Hepatocyte (in vitro differentiated cells): ENCODE results near the gene RNF166. TPM values are rescaled to one million over a fixed set of nuclear protein-coding genes. Genes with fewer than 3 reads are reported as not detected.

Experiments used
- DNase-seq: peaks from one replicate; pipeline ENCODE4 v3.0.0-alpha.2; 2016; ENCODE audit warnings: low spot score
- H2AFZ ChIP-seq: fragments of 200-600 bp; sonication (generic); 2 replicates; pipeline ENCODE4 v1.6.0; 2016; ENCODE audit warnings: antibody characterized with exemption, mild to moderate bottlenecking
- H3K27ac ChIP-seq: fragments of 200-600 bp; sonication (generic); 2 replicates; pipeline ENCODE4 v1.5.1; 2016; ENCODE audit warnings: mild to moderate bottlenecking
- H3K27me3 ChIP-seq: fragments of 200-600 bp; sonication (generic); 2 replicates; pipeline ENCODE4 v1.6.1; 2016
- H3K36me3 ChIP-seq: fragments of 200-600 bp; sonication (generic); replicated peaks from 2 replicates; pipeline ENCODE4 v1.5.1; 2016; ENCODE audit warnings: low read depth; ENCODE audit not compliant: insufficient read depth
- H3K4me1 ChIP-seq: fragments of 200-600 bp; sonication (generic); 2 replicates; pipeline ENCODE4 v1.5.1; 2016; ENCODE audit warnings: mild to moderate bottlenecking, moderate library complexity; ENCODE audit not compliant: insufficient read depth
- H3K4me2 ChIP-seq: fragments of 200-600 bp; sonication (generic); 2 replicates; pipeline ENCODE4 v1.6.0; 2016
- H3K4me3 ChIP-seq: fragments of 200-600 bp; sonication (generic); 2 replicates; pipeline ENCODE4 v1.5.1; 2016; ENCODE audit warnings: mild to moderate bottlenecking
- H3K79me2 ChIP-seq: fragments of 200-600 bp; sonication (generic); 2 replicates; pipeline ENCODE4 v1.6.0; 2017; ENCODE audit warnings: mild to moderate bottlenecking
- H3K9me2 ChIP-seq: fragments of 200-600 bp; sonication (generic); replicated peaks from 2 replicates; pipeline ENCODE4 v1.6.0; 2017; ENCODE audit warnings: mild to moderate bottlenecking; ENCODE audit not compliant: insufficient read depth
- H3K9me3 ChIP-seq: fragments of 200-600 bp; sonication (generic); 2 replicates; pipeline ENCODE4 v1.5.1; 2016; ENCODE audit warnings: low read depth, mild to moderate bottlenecking
- H4K20me1 ChIP-seq: fragments of 200-600 bp; sonication (generic); 2 replicates; pipeline ENCODE4 v1.6.0; 2016; ENCODE audit warnings: mild to moderate bottlenecking; ENCODE audit not compliant: insufficient read depth, poor library complexity, severe bottlenecking
- EZH2 ChIP-seq: fragments of 200-600 bp; sonication (generic); IDR thresholded peaks from 2 replicates; pipeline ENCODE4 v1.6.1; 2016; ENCODE audit warnings: antibody characterized with exemption, mild to moderate bottlenecking, borderline replicate concordance
- EZH2phosphoT487 ChIP-seq: fragments of 200-600 bp; sonication (generic); IDR thresholded peaks from one replicate; pipeline ENCODE4 v1.6.1; 2018; ENCODE audit warnings: antibody characterized with exemption, mild to moderate bottlenecking, low read depth, moderate library complexity; ENCODE audit not compliant: unreplicated experiment, severe bottlenecking
- WGBS: methylation state at CpG from one replicate; pipeline ENCODE4 v1.1.6; 2016; ENCODE audit warnings: low lambda C conversion rate; ENCODE audit errors: missing lambda C conversion rate; 5-methylcytosine and 5-hydroxymethylcytosine counted together
- polyA plus RNA-seq: library from polyadenylated mRNA; unstranded; fragments of >200 nt; fragmentation: Nextera tagmentation; extraction: Ambion mirVana; gene quantifications from 2 replicates; pipeline ENCODE4 v1.2.1, GENCODE V29; 2016
- total RNA-seq: library from RNA; depleted of rRNA; stranded (reverse); fragments of >200 nt; gene quantifications from 2 replicates; pipeline ENCODE4 v1.2.3, GENCODE V29; 2014
- TF ChIP-seq, protein P1 (sequence below): fragments of 200-600 bp; sonication (generic); IDR thresholded peaks from 2 replicates; pipeline ENCODE4 v1.5.1; 2016; ENCODE audit warnings: antibody characterized with exemption, mild to moderate bottlenecking; ENCODE audit not compliant: poor library complexity

Gene RNF166
- total and polyA plus RNA-seq, 2 experiments from 2014 or later = 10.1 to 16.8 TPM

DNA sequence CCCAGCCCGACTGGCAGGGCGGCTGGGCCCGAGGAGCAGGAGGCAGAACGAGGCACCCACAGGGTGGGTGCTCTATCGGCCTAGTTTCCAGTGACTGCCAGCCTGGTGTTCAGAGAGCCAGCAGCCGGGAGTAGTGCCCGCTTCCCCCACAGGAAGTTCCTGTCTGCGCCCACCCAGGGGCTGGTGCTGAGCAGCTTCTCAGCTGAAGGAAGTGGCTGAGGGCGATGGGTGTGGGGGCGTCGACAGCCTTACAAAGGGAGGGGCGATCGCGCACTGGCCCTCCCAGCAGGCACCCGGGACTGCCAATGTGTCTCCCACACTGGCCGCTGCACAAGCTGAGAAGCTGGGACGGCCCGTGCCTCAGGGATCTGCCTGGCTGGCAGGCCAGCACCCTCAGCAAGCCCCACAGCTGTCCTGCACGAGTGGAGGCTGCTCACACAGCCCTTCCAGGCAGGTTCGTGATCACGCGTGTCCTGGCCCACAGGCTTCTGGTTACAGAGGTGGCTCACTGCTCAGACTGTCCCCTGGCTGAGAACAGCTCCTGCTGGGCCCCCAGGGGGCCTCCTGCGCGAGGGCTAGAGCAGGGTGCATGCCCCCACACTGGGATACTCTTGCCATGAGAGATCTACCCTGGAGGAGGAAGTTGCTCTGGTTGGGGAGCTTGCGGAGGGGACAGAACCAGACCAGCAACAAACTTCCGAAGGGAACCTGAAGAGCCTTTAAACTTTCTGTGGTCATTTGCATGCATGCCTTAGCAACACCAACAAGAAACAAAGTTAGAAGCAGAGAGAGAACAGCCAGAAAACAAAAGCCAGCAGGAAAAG, 2.5 kb downstream of the RNF166 start:
- TF ChIP-seq, protein P1, sequence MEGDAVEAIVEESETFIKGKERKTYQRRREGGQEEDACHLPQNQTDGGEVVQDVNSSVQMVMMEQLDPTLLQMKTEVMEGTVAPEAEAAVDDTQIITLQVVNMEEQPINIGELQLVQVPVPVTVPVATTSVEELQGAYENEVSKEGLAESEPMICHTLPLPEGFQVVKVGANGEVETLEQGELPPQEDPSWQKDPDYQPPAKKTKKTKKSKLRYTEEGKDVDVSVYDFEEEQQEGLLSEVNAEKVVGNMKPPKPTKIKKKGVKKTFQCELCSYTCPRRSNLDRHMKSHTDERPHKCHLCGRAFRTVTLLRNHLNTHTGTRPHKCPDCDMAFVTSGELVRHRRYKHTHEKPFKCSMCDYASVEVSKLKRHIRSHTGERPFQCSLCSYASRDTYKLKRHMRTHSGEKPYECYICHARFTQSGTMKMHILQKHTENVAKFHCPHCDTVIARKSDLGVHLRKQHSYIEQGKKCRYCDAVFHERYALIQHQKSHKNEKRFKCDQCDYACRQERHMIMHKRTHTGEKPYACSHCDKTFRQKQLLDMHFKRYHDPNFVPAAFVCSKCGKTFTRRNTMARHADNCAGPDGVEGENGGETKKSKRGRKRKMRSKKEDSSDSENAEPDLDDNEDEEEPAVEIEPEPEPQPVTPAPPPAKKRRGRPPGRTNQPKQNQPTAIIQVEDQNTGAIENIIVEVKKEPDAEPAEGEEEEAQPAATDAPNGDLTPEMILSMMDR = no peak
- TF ChIP-seq EZH2 (no peak), EZH2phosphoT487 (no peak)
- peaks cover 34% of the 10 kb centered on the region for H3K79me2 ChIP-seq
- H4K20me1 ChIP-seq = no peaks in the 10 kb centered on the region
- H3K36me3 ChIP-seq = no peaks in the 10 kb centered on the region
- no peak overlapping the region for H3K4me2 ChIP-seq
- H3K9me3 ChIP-seq = no peaks in the 10 kb centered on the region
- no peaks in the 10 kb centered on the region for H3K9me2 ChIP-seq
- H3K4me1 ChIP-seq = peaks cover 7% of the 10 kb centered on the region
- WGBS = 86% methylated on average over 26 of the region's 26 CpGs
- no peak overlapping the region for H3K27ac ChIP-seq
- no peak for DNase-seq
- H2AFZ ChIP-seq = no peak overlapping the region
- H3K4me3 ChIP-seq = no peak overlapping the region
- no peaks in the 10 kb centered on the region for H3K27me3 ChIP-seq

DNA sequence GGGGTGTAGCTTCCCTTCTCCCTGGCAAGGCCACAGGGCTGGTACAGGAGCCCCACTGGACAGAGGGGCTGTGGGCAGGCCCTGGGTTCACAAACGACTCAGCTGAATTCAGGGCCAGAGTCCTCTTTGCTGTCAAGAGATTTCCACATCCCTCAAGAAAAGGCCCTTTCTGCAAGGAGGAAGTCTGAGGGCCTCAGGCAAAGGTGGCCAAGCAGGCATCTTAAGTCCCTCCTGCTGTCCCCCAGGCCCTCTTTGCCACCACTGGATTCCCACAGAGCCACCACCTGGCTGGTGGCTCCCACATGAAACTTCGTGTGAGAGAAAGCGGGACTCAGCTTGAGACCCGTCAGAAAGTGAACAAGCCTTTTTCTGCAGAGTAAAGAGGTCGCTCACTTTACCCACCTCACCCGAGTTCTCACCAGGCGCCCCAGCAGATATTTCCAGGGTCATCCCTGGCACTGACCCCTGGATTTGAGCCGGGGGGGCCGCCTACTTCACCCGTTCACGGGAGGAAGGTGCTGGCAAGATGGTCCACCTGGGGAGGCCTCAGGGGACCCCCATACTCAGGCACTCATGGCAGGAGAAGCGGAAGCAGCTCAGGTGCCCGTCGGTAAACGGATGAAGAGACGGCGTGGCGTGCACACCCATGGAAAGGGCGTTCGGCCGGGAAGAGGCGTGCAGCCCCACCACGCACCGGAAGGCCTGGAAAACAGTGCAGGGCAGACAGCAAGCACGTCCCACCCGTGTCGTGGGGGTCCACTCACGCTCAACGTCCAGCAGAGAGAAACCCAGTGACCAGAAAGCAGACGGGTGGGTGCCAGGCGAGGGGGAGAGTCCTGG, 3.6 kb downstream of the RNF166 start:
- Histone ChIP-seq H3K36me3 (no peaks in the 10 kb centered on the region), H3K27ac (no peak overlapping the region)

DNA sequence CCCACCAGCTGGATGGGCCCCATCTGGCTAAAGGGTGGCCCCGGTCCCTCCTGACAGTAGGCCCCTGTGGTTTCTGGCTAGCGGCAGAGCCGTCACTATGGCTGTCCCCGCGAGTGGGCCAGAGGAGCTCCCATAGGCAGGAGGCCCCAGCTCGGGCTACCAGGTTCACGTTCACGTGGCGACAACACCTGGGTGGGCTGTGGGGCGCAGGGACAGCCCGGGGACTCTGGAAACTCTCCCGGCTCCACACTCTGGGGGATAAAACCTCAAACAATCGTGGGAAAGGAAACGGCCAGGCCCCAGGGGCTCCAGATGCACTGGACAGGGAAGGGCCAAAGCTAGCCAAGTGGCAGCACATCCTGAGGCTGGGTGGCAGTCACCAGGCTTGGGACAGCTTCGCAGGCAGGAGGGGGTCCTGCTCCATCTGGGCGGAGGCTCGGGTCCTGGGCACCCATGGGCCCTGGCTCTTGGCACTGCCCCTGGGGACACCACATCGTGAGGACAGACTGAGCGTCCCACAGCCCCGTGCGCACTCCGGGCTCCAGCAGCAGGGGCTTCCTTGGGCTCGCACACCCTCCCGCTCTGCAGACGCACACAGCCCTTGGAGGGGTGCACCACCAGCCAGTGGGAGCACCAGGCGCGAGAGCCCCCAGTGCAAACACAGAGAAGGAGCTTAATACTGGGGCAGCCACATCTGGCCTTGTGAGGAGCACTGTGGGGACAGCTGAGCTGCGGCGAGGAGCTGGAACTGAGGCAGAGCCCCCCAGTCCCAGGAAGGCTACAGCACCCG, 4.4 kb downstream of the RNF166 start:
- Histone ChIP-seq H3K4me3 (no peak overlapping the region), H3K4me1 (peaks cover 3% of the 10 kb centered on the region), H3K9me3 (no peaks in the 10 kb centered on the region), H3K27me3 (no peaks in the 10 kb centered on the region), H4K20me1 (no peaks in the 10 kb centered on the region), H2AFZ (no peak overlapping the region), H3K4me2 (no peak overlapping the region), H3K36me3 (no peaks in the 10 kb centered on the region), H3K79me2 (peaks cover 17% of the 10 kb centered on the region), H3K27ac (no peak overlapping the region), H3K9me2 (no peaks in the 10 kb centered on the region)
- 89% methylated on average over 30 of the region's 30 CpGs for WGBS
- TF ChIP-seq EZH2phosphoT487 (no peak), EZH2 (no peak)
- TF ChIP-seq, protein P1 = no peak
- DNase-seq = no peak

More for the DNA sequence above, 3.6 kb downstream of the RNF166 start:
- Histone ChIP-seq H2AFZ (no peak overlapping the region), H4K20me1 (no peaks in the 10 kb centered on the region), H3K79me2 (peaks cover 25% of the 10 kb centered on the region), H3K27me3 (no peaks in the 10 kb centered on the region), H3K4me2 (no peak overlapping the region), H3K9me3 (no peaks in the 10 kb centered on the region), H3K9me2 (no peaks in the 10 kb centered on the region), H3K4me1 (peaks cover 7% of the 10 kb centered on the region), H3K4me3 (no peak overlapping the region)
- no peak for DNase-seq
- TF ChIP-seq EZH2phosphoT487 (no peak), EZH2 (no peak)
- TF ChIP-seq, protein P1 = no peak
- WGBS = 92% methylated on average over 31 of the region's 31 CpGs
